ENCODE results near the gene NAA40.

NAA40 gene

DNA sequence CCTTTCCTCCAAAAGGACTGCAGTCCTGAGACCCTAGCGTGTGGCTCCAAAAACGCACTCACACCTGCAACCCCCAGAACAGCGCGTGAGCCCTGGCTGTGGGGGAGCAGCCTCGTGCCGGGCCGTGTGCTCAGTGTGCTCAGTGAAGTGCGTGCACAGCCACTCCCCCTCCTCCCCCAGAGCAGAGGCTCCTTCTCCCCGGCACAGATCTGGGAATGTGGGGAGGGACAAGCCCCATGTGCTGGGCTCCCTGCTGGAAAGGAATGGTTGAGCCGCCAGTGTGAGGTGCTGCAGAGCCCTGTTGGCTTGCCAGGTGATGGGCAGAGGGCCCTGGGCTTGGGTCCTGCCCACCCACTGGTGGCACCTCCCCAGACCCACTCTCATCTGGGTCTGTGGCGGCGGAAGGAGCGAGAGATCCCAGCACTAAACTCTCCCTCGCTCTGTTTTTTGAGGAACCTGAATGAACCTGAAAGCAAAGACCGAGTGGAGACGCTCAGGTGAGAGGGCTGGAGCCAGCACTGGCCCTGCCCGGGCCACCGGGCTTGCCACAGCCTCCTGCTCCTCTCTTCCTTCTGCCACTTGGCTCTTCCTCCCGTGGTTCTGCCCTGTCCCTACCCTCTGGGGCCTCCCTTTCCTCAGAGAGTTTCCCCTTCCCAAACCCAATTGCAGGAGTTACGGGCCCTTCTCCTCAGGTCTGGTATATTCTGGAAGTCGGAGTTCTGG, 30.8 kb upstream of the NAA40 start:
- H3K36me3 Mint-ChIP-seq (ENCODE audit: low read depth), result peaks cover 87% of the 10 kb centered on the region
- no peaks in the 10 kb centered on the region for H3K27me3 Mint-ChIP-seq
- H3K4me1 Mint-ChIP-seq (ENCODE audit: low read depth), result peaks cover 32% of the 10 kb centered on the region
- no peak overlapping the region for H3K4me3 Mint-ChIP-seq
- H3K27ac Mint-ChIP-seq, result no peak overlapping the region
- no peaks in the 10 kb centered on the region for H3K9me3 Mint-ChIP-seq
- intact Hi-C loops (cut with micrococcal nuclease), result no loop called here

DNA sequence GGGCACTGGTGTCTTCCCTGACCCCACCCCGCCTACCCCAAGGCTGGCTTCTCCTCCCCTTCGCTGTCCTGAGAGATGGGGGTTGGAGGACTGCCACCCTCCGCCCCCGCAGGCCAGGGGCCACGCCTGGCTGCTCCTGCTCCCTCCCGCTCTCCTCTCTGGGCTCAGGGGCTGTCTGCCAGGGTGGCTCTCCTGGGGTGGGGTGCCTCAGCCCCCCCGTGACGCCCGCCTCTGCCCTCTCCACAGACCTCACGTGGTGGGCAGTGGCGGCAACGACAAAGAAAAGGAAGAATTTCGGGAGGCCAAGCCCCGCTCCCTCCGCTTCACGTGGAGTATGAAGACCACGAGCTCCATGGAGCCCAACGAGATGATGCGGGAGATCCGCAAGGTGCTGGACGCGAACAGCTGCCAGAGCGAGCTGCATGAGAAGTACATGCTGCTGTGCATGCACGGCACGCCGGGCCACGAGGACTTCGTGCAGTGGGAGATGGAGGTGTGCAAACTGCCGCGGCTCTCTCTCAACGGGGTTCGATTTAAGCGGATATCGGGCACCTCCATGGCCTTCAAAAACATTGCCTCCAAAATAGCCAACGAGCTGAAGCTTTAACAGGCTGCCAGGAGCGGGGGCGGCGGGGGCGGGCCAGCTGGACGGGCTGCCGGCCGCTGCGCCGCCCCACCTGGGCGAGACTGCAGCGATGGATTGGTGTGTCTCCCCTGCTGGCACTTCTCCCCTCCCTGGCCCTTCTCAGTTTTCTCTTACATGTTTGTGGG, 30.0 kb upstream of the NAA40 start:
- Mint-ChIP-seq H3K27ac (no peak overlapping the region), H3K36me3 (ENCODE audit: low read depth) (peaks cover 83% of the 10 kb centered on the region), H3K27me3 (peaks cover 4% of the 10 kb centered on the region), H3K9me3 (no peaks in the 10 kb centered on the region), H3K4me1 (ENCODE audit: low read depth) (peaks cover 32% of the 10 kb centered on the region), H3K4me3 (no peak overlapping the region)
- intact Hi-C loops (cut with micrococcal nuclease), result no loop called here

DNA sequence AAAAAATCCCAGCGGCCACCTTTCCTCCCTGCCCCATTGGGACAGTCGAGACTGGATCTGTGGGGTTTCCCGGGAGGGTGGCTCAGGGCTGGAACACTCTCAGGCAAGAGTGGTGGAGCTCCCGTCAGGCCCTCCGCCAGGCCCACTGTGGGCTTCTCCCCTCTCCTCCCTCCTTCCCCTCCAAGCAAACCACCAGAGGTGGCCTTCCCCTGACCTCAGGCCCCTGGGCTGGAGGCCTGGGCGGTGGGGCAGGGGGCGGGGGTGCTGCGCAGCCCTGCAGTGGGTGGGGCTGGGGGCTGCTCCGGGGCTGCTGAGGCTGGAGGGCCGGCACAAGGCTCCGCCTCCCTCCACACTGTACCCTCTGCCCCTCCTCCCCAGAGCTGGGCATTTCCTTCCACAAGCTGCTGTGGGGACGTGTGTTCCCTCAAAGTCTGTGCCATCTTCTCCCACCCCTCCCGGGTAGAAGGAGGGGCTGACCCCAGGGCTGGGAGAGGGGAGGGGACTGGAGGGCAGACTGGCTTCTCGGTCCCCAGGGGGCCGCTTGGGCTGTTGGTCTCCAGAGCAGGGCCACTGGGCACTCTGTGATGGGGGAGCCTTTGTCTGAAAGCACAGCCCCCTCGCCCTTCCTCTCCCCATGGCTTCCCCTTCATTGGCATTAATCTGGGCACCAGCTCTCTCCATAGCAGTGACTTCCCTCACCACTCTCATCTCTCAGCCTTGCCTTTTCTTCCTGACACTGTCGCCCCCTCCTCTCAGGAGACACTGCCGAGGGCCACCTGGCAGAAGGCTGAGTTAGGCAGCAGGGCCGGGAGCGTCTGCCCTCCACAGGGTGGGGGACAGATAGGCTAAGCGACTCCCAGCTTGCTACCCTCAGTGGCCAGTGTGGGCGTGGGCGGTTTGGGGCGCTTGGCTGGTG, 29.0 kb upstream of the NAA40 start:
- intact Hi-C loops (cut with micrococcal nuclease), result no loop called here
- H3K36me3 Mint-ChIP-seq (ENCODE audit: low read depth), result peaks cover 74% of the 10 kb centered on the region
- H3K27ac Mint-ChIP-seq, result no peak overlapping the region
- peaks cover 15% of the 10 kb centered on the region for H3K27me3 Mint-ChIP-seq
- H3K9me3 Mint-ChIP-seq, result no peaks in the 10 kb centered on the region
- H3K4me1 Mint-ChIP-seq (ENCODE audit: low read depth), result peaks cover 32% of the 10 kb centered on the region
- no peak overlapping the region for H3K4me3 Mint-ChIP-seq

DNA sequence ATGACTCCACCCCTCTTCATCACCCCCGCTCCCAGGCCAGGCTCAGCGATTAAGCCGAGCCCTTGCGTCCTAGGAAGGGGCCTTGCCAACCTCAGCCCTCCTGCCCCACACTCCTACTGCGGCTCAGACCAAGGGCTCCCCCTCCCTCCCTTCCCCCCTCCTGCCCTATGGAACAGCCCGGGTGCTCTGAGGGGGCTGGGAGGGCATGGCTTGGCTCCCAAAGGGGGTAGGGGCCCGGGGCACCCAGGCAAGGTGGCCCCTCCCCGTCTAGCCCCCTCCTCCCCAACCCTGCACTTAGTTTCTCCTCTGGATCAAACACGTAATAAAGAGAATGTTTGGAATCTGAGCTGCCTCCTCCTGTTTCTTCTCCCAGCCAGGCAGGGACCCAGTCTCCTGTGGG, 28.1 kb upstream of the NAA40 start:
- H3K9me3 Mint-ChIP-seq, result no peaks in the 10 kb centered on the region
- peaks cover 66% of the 10 kb centered on the region for H3K36me3 Mint-ChIP-seq (ENCODE audit: low read depth)
- peaks cover 21% of the 10 kb centered on the region for H3K27me3 Mint-ChIP-seq
- intact Hi-C loops (cut with micrococcal nuclease), result no loop called here
- H3K4me1 Mint-ChIP-seq (ENCODE audit: low read depth), result peaks cover 27% of the 10 kb centered on the region
- no peak overlapping the region for H3K27ac Mint-ChIP-seq
- H3K4me3 Mint-ChIP-seq, result no peak overlapping the region

DNA sequence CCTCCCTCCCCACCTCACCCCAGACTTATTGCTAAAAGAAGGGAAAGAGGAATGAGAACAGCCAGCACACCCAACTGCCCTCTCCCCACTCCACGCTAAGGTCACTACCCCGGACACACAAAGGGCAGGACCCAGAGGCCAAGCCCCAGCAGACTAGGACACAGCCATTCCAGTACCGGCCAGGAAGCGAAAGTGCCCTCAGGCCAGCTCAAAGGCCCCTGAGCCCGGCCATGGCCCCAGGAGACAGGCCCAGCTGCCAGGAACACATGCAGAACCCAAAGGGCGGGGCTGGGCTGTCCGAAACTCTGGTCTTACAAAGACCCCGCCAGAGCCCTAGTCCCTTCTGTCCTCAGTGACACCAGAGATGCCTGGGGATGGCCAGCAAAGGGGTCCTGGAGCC, 27.4 kb upstream of the NAA40 start:
- no peak overlapping the region for H3K27ac Mint-ChIP-seq
- no peaks in the 10 kb centered on the region for H3K9me3 Mint-ChIP-seq
- peaks cover 58% of the 10 kb centered on the region for H3K36me3 Mint-ChIP-seq (ENCODE audit: low read depth)
- peaks cover 29% of the 10 kb centered on the region for H3K27me3 Mint-ChIP-seq
- intact Hi-C loops (cut with micrococcal nuclease), result no loop called here
- H3K4me1 Mint-ChIP-seq (ENCODE audit: low read depth), result peaks cover 29% of the 10 kb centered on the region
- no peak overlapping the region for H3K4me3 Mint-ChIP-seq

DNA sequence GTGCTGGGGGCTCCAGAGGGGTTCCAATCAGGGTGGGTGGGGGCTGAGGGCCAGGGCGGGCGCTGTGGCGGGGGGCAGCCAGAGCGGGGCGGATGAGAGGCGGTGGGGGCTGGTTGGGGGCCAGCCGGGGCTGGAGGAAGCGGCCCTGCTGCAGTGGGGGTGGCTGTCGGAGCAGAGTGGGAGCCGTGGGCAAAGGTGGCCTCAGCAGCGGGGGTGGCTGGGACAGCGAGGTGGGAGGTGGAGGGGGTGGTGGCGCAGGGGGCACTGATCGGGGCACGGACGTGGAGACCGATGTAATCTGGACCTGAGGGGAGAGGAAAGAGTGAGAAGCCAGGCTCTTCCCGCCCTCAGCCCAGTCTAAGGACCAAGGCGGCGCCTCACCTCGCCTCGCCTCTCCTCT, 26.9 kb upstream of the NAA40 start:
- Mint-ChIP-seq H3K36me3 (ENCODE audit: low read depth) (peaks cover 54% of the 10 kb centered on the region), H3K4me1 (ENCODE audit: low read depth) (peaks cover 27% of the 10 kb centered on the region), H3K9me3 (no peaks in the 10 kb centered on the region), H3K4me3 (no peak overlapping the region), H3K27ac (no peak overlapping the region), H3K27me3 (peaks cover 30% of the 10 kb centered on the region)
- intact Hi-C loops (cut with micrococcal nuclease), result no loop called here

DNA sequence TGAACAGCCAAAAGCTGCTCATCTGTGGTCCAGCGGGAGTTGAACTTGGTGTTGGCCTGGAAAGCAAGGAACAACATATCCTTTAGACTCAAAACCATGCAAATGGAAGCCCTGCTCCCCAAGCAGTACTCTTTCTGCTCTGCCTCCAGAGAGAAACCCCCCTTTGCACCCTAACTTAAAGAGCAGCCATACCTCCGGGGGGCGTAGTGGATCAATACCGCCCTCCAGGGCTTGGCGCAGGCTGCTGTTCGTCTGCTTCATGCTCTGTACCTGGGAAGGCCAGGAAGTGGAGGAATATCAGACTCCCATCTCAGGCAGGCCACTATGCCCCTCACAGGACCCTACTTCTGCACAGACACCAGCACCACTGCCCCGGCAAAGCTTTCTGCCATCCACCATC, 26.1 kb upstream of the NAA40 start:
- Mint-ChIP-seq H3K27ac (no peak overlapping the region), H3K9me3 (no peaks in the 10 kb centered on the region), H3K4me3 (no peak overlapping the region), H3K36me3 (ENCODE audit: low read depth) (peaks cover 46% of the 10 kb centered on the region), H3K4me1 (ENCODE audit: low read depth) (peaks cover 24% of the 10 kb centered on the region), H3K27me3 (peaks cover 34% of the 10 kb centered on the region)
- intact Hi-C loops (cut with micrococcal nuclease), result no loop called here

DNA sequence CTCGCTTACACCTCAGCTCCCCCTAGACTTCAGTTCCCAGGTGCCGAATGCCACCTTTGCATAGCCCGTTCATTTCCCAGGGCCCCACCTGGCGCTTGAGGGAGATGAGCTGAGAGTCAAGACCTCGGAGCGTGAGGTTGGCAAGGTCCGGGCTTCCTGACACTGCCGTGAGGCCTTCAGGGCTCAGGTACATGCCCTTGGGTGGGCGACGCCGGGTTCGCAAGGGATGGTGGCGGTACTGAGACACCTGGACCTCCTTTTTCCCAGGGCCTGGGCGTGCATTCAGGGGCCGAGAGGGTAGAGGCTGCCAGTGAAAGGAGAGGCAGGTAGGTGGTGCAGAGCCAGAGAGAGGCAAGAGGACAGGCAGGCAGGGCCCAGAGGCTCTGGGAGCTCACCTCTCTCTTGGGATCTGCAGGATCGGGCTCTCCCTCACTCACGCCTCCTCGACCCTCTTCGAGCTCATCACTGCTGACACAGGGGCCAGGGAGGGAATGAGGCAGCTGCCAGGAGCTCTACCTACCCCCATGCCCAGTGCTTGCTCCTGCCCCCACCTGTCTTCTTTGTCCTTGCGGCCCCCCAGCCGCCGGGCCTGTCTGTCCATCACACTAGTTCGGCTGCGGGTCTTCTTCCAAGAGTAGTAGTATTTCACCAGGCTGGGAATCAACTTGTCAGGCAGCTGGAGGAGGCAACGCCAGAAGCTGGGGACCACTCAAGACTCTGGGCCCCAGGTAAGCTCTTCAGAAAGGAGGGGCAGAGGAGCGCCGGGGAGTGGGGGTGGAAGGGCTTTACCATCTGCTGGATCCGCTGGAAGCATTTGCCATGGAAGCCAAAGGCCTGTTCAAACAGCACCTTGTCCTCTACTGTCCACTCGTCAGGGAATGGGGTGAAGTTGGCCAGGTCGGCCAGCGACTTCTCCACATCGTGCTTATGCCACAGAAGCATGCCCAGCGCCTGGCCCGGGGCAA, 24.7 kb upstream of the NAA40 start:
- Mint-ChIP-seq H3K9me3 (no peaks in the 10 kb centered on the region), H3K27me3 (peaks cover 47% of the 10 kb centered on the region), H3K27ac (no peak overlapping the region), H3K4me3 (no peak overlapping the region), H3K36me3 (ENCODE audit: low read depth) (peaks cover 31% of the 10 kb centered on the region), H3K4me1 (ENCODE audit: low read depth) (peaks cover 28% of the 10 kb centered on the region)
- intact Hi-C loops (cut with micrococcal nuclease), result no loop called here

DNA sequence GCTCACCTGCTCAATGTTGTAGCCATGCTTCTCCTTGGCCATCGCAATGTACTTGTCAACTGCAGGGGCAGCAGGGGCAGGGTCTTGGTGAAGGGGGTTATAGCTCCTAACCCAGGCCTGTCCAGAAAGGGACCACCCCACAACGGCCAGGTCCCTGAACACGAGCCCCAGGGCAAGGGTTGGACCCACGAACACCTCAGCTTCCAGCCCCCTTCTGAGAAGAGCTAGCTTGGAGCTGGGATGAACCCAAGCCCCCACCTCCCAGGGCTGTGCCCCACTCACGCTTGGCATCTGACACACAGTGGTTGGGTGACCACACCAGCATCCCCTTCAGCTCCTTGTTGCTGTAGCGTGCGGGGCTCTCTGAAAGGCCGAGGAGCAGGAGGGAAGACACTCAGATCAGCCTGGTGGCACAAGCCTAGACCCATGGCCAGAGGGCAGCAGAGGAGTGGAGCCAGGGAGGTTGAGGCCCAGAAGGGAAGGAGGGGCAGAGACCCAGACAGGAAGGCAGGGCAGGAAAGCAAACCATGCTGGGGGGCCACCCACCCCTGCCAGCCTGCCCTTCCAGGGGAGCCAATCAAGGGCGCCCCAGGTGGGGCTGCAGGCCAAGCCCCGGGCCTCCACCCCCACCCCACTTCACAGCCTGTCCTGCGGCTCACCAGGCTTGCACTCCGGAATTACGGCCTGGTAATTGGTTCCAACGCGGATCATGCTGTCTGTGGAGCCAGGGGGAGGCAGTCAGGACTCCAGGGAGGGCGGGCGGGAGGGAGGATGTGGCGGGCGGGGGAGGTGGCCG, 23.7 kb upstream of the NAA40 start:
- Mint-ChIP-seq H3K4me3 (no peak overlapping the region), H3K27ac (no peak overlapping the region), H3K36me3 (ENCODE audit: low read depth) (peaks cover 23% of the 10 kb centered on the region), H3K27me3 (peaks cover 57% of the 10 kb centered on the region), H3K4me1 (ENCODE audit: low read depth) (peaks cover 35% of the 10 kb centered on the region), H3K9me3 (no peaks in the 10 kb centered on the region)
- intact Hi-C loops (cut with micrococcal nuclease), result no loop called here

DNA sequence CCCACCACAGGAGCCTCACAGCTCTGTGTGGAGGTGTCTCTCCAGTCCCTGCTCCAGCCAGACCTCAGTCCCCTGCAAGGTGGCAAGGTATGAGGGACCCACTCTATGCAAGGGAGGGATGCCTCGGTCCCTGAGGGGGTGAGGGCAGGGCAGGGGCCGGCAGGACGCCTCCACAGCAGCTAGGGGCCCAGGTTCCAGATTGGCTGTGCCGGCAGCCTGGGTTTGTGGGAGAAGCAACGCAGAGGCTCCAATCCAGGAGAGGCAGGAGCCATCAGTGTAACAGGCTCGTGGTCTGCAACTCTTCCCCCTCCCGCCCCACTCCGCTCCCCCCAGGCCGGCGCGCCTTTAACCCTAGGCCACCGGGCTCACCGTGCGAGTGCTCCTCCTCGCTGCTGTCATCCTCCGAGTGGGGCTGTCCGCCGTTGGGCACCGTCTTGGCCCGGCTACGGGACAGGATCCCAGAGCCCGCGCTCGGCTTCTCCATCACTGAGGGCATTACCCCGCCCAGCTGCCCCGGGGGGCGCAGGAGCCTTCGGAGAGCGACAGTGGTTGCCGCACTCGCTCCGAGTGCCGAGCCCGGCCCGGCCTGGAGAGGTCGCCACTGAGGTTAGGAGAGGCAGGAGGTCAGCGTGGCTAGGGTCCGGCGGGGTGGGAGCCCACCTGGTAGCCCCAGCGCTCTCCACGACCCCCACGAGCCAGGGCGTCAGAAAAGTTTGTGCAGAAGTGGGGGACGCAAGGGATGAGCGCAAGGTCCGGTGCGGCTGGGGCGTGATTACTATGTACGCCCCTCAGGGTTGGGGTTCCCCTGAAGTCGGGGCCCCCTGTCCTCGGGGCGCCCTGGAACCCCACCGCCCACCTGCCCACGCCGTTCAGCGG, 22.6 kb upstream of the NAA40 start:
- intact Hi-C loops (cut with micrococcal nuclease), result no loop called here
- peaks cover 68% of the 10 kb centered on the region for H3K27me3 Mint-ChIP-seq
- peaks cover 35% of the 10 kb centered on the region for H3K4me1 Mint-ChIP-seq (ENCODE audit: low read depth)
- no peaks in the 10 kb centered on the region for H3K9me3 Mint-ChIP-seq
- H3K4me3 Mint-ChIP-seq, result peak overlapping the region; percentile 80
- H3K27ac Mint-ChIP-seq, result no peak overlapping the region
- peaks cover 12% of the 10 kb centered on the region for H3K36me3 Mint-ChIP-seq (ENCODE audit: low read depth)

DNA sequence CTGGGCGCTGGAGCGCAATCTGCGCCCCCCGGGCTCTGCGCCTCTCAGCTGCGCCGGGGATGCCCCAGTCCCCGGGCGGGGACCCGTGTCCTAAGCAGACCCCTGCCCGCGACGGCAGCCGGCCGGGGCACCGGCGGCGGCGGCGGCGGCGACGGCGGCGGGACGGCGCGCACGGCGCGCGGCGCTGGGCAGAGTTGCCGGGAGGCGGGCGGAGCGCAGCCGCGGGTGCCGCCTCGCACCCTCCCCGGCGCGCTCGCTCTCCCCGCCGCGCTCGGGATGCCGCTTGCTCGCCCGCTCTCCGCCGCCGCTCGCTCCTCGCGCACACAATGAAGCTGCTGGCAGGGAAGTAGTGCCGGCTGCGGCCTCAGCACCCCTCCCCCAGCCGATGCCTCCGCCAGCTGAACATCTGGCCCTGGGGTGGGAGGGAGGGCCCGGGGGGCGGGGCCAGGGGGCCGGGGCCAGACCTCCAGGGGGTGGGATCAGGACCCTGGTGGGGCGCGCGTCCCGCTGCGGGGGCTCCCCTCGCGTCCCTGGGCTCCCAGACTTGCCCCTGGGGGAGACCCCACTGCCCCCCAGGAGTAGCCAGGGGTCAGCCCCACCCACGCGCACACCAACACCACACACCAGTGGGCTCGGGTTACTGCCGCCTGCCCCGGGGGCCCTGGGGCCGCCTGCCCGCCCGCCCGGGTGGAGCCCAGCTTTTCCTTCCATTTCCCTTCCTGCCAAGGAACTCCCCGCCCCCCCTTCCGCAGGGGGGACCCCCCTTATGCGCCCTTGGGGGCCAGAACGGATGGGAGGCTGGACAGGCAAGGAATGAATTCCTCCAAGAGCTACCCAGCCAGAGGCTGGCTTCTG, 21.7 kb upstream of the NAA40 start, which contains the start of gene RCOR2:
Gene RCOR2, minus strand, starts transcription at position 328 of the 855 bp plus-strand sequence. CDS start 708 bp downstream, outside the sequence.
- H3K4me3 Mint-ChIP-seq, result peak within 1 kb of the TSS; percentile 80
- H3K9me3 Mint-ChIP-seq, result no peaks in the 10 kb centered on the region
- intact Hi-C loops (cut with micrococcal nuclease), result no loop called here
- H3K36me3 Mint-ChIP-seq (ENCODE audit: low read depth), result peaks cover 7% of the 10 kb centered on the region
- H3K4me1 Mint-ChIP-seq (ENCODE audit: low read depth), result peaks cover 35% of the 10 kb centered on the region
- H3K27ac Mint-ChIP-seq, result no peak within 1 kb of the TSS
- H3K27me3 Mint-ChIP-seq, result peaks cover 75% of the 10 kb centered on the region

Data from dendritic cell treated with granulocyte-macrophage colony-stimulating factor and Interleukin-4, amounts not matched to agents 40 ng/mL and 50 ng/mL, for 4 days (primary cell).